ENCODE data around the gene DSTN.
"Not testable (repeated sequence)": the region's sequence is repeated elsewhere in the genome, so short reads cannot be mapped to it uniquely, and the experiment has no call there.

The DSTN gene

DNA sequence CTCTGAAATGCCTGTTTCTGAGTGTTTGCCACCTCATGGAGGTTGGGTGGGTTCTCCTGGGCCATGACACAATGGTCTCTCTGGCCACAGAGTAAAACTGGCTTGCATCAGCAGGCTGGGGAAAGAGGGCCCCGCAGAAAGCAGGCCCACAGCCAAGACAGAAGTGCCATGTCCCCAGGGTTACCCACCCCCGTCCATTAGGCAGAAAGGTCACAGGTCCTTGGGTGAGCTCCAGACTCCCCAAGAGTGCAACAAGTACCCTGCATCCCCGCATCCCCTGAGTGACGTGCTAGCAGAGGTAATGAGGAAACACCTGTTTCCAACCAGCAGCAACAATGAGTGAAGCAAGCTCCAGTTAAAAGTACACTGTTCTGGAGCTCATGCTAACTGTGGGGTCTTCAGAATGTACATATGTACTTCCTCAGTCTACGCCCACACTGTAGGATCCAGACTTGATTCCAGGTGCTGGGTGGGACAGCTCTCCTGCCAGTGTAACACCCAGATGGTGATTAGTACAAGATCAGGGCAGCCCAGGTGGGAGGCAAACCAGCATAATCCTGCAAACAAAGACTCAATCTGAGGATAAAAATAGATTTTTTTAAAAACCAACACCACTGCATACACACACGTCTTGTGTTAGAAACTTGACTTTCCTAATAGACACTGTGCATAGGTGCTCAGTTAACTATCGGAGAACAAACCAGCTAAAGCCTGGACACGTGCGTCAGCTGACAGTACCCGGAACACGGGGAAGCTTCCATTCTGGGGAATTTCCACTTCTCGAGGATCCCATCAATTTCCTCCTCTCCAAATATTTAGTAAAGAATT, 80.6 kb downstream of the DSTN start:
- no peak for TF ChIP-seq GATA1 (IDR thresholded peaks at IDR 0.05; ENCODE audit: low read depth, low read length)
- no peak for TF ChIP-seq POLR2A (IDR thresholded peaks at IDR 0.05; ENCODE audit: low read length)
- peak in 1 of 2 experiments; percentile 16 for DNase-seq

GRCh38 chr20:17651129-17651759, 81.4 kb downstream of the DSTN start:
- no peak for DNase-seq
- TF ChIP-seq GATA1 (IDR thresholded peaks at IDR 0.05; ENCODE audit: low read depth, low read length) (no peak), POLR2A (IDR thresholded peaks at IDR 0.05; ENCODE audit: low read length) (no peak)

- no peak for DNase-seq
- TF ChIP-seq POLR2A (IDR thresholded peaks at IDR 0.05; ENCODE audit: low read length) (no peak), GATA1 (IDR thresholded peaks at IDR 0.05; ENCODE audit: low read depth, low read length) (no peak)
Observed at GRCh38 chr20:17651760-17652388, 82.0 kb downstream of the DSTN start.

- DNase-seq, result no peak
Observed at GRCh38 chr20:17652411-17652810, 82.5 kb downstream of the DSTN start.

GRCh38 chr20:17653835-17654648, 84.2 kb downstream of the DSTN start:
- TF ChIP-seq GATA1 (IDR thresholded peaks at IDR 0.05; ENCODE audit: low read depth, low read length), result no peak
- TF ChIP-seq POLR2A (IDR thresholded peaks at IDR 0.05; ENCODE audit: low read length), result no peak
- no peak for DNase-seq

More at GRCh38 chr20:17652411-17652810, 82.5 kb downstream of the DSTN start:
- no peak for TF ChIP-seq GATA1 (IDR thresholded peaks at IDR 0.05; ENCODE audit: low read depth, low read length)
- no peak for TF ChIP-seq POLR2A (IDR thresholded peaks at IDR 0.05; ENCODE audit: low read length)

DNA sequence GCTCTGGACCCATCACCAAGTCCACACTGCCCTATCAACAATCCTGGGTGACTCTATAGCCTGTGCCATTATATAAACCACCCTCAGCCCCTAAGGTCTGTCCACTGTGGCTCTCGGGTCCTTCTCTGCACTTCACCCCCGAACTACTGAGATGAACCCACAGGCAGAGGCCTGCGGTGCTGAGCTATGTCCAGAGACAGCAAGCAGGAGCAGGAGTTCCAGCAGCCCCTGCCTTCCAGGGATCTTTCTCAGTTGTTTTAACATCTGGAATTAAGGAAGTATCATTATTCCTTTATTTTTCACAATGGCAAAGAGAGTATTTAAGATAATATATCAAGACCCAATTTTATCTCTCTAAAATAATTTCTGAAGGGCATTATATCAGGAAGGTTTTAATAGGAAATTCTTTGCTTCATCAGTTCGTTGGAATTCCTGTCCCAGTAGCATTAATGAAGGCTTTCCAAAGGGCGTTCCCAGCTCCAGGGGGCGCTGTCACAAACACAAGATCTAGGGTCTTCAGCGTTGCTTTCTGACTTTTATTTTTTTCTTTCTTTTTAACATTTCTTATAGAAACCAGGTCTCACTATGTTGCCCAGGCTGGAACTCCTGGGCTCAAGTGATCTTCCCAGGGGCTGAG, 84.9 kb downstream of the DSTN start:
- DNase-seq, result peak; percentile 24 to 52

GRCh38 chr20:17655286-17655651, 85.4 kb downstream of the DSTN start:
- TF ChIP-seq POLR2A (IDR thresholded peaks at IDR 0.05; ENCODE audit: low read length) (no peak), GATA1 (IDR thresholded peaks at IDR 0.05; ENCODE audit: low read depth, low read length) (no peak)
- no peak for DNase-seq

More for the DNA sequence above, 84.9 kb downstream of the DSTN start:
- TF ChIP-seq GATA1 (IDR thresholded peaks at IDR 0.05; ENCODE audit: low read depth, low read length) (no peak), POLR2A (IDR thresholded peaks at IDR 0.05; ENCODE audit: low read length) (no peak)

- DNase-seq, result no peak
- TF ChIP-seq POLR2A (IDR thresholded peaks at IDR 0.05; ENCODE audit: low read length), result no peak
Observed at GRCh38 chr20:17655865-17656479, 86.1 kb downstream of the DSTN start.

DNA sequence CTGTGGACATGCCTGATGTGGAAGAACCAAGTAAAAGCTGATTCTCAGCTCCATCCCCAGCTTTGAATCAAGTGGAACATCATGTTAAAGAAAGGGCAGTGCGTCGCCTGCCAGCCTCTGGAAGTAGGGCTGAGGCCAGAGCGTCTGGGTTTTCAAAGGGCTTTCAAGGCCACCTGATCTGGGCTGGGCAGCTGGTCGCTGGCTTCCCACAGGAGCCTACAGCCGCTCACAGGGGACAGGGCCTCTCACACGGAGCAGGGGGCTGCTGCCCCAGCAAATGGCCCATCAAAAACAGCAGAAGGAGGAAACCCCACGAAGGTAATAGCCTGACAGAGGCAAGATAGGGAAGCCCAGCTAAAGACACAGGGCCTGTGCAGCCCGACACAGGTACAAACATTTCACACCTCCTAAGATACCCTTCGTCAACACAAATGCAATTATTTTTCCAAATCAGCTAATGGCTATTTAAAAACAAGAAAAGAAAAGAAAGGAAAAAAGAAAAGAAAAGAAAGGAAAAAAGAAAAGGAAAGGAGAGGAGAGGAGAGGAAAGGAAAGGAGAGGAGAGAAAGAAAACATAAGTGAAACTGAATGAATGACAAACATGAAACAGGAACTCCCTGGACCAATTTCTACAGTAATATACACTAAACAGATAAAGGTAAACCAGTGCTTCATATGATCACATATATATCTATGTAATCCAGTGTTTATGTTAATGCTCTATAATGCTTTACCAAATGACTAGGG, 87.4 kb downstream of the DSTN start:
- TF ChIP-seq GATA1 (IDR thresholded peaks at IDR 0.05; ENCODE audit: low read depth, low read length) (no peak), POLR2A (IDR thresholded peaks at IDR 0.05; ENCODE audit: low read length) (no peak)
- DNase-seq, result no peak

GRCh38 chr20:17657898-17658647, 88.2 kb downstream of the DSTN start:
- DNase-seq, result no peak
- TF ChIP-seq GATA1 (IDR thresholded peaks at IDR 0.05; ENCODE audit: low read depth, low read length), result no peak
- no peak for TF ChIP-seq POLR2A (IDR thresholded peaks at IDR 0.05; ENCODE audit: low read length)

DNA sequence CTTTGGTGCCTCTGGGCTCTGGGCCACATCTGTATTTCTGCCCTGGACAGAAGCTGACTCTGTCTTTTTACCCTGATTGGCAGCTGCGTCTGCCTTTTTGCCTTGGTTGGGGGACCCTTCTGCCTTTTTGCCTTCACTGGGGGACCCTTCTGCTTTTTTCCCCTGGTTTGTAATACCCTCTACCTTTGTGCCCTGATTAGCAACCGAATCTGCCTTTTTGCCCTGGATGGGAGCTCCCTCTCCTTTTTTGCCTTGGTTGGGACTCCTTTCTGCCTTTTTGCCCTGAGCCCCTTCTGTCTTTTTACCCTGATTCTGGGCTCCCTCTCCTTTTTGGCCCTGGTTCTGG, 88.7 kb downstream of the DSTN start:
- DNase-seq, result no peak
- TF ChIP-seq POLR2A (IDR thresholded peaks at IDR 0.05; ENCODE audit: low read length), result no peak
- TF ChIP-seq GATA1 (IDR thresholded peaks at IDR 0.05; ENCODE audit: low read depth, low read length), result no peak

DNA sequence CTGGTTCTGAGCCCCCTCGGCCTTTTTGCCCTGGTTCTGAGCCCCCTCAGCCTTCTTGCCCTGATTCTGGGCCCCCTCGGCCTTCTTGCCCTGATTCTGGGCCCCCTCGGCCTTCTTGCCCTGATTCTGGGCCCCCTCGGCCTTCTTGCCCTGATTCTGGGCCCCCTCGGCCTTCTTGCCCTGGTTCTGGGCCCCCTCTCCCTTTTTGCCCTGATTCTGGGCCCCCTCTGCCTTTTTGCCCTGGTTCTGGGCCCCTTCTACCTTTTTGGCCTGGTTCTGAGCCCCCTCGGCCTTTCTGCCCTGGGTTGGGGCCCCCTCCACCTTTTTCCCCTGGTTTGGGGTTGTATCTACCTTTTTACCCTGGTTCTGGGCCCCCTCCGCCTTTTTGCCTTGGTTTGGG, 89.5 kb downstream of the DSTN start:
- not testable (repeated sequence) for DNase-seq

All from erythroblast (primary cell).